NT2/D1 (cell line): ENCODE data around the gene ARHGAP21.

Experiments used
- YY1 ChIP-seq: IDR thresholded peaks from 2 replicates; pipeline ENCODE4 v1.6.1; 2011; ENCODE audit not compliant: insufficient read length, insufficient read depth
- ZNF274 ChIP-seq: IDR thresholded peaks from 2 replicates; pipeline ENCODE4 v1.6.1; 2011; ENCODE audit warnings: mild to moderate bottlenecking, low read depth, low read length

- TF ChIP-seq ZNF274 (no peak), YY1 (no peak)
Observed at GRCh38 chr10:24718031-24718855, 5.4 kb downstream of the ARHGAP21 start.
